GM12891 (cell line): ENCODE measurements around the gene FBXL17.

Experiments
- PAX5 ChIP-seq: IDR thresholded peaks from 2 replicates; pipeline ENCODE4 v1.6.1; 2011; ENCODE audit warnings: low read length, moderate library complexity, mild to moderate bottlenecking; ENCODE audit not compliant: insufficient read depth, severe bottlenecking
- POLR2A ChIP-seq: IDR thresholded peaks from 2 replicates; pipeline ENCODE4 v1.6.1; 2011; ENCODE audit warnings: low read depth, low read length, control low read depth
- POLR2AphosphoS5 ChIP-seq: IDR thresholded peaks from 2 replicates; pipeline ENCODE4 v1.6.1; 2011; ENCODE audit warnings: low read depth, low read length, control low read depth
- POU2F2 ChIP-seq: IDR thresholded peaks from 2 replicates; pipeline ENCODE4 v1.6.1; 2011; ENCODE audit warnings: low read depth, mild to moderate bottlenecking, control low read depth, low read length, moderate library complexity
- SPI1 ChIP-seq: IDR thresholded peaks from 2 replicates; pipeline ENCODE4 v1.6.1; 2011; ENCODE audit warnings: low read depth, low read length, control low read depth
- TAF1 ChIP-seq: IDR thresholded peaks from 2 replicates; pipeline ENCODE4 v1.6.1; 2011; ENCODE audit warnings: low read depth, low read length, control low read depth

- TF ChIP-seq POU2F2 (no peak), POLR2A (no peak), TAF1 (no peak), POLR2AphosphoS5 (no peak), SPI1 (no peak), PAX5 (no peak)
These were observed 25.6 kb downstream of the FBXL17 start for GRCh38 chr5:108356286-108356685.
